Stimulated activated CD4-positive, alpha-beta T cell treated with anti-CD3 and anti-CD28 coated beads, Interleukin-4, amount 100 ng/mL, for 1 hour (primary cell): Measurements from ENCODE around the gene ZNF138.
"Not testable (repeated sequence)": the region's sequence is repeated elsewhere in the genome, so short reads cannot be mapped to it uniquely, and the experiment has no call there.

ENCODE experiments used
- DNase-seq: peaks from one replicate; pipeline ENCODE4 v3.0.0-alpha.2; 2020

The ZNF138 gene

GRCh38 chr7:64839910-64840309, 45.7 kb downstream of the ZNF138 start:
- no peak for DNase-seq

GRCh38 chr7:64849250-64849923, 55.2 kb downstream of the ZNF138 start:
- no peak for DNase-seq

DNA sequence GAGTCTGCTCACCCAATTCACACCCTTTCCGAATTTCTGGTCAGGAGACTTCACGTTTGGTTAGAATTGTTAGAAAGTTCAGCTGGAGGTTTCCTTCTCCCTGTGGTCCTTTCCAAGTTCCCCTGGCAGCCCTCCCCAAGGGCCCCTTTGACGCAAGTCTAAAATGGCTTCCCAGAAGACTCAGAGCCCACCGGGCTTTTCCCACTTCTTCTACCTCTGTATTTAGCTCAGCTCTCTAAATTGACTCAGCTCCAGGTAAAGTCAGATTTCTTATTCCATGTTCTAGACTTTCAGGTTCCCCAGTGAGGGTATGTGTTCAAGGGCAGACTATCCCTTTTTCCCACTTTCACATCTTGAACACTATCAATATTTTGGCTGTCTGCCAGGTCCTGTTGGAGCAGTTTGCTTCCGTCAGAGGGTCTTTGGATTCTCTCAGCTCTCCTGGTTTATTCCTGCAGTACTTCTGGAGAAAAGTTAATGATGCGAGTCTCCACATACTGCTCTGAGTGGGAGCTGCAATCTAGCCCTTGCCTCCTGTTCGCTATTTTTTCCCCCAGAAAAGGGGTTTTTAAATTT, 55.8 kb downstream of the ZNF138 start:
- DNase-seq: no peak

GRCh38 chr7:64853679-64854078, 59.5 kb downstream of the ZNF138 start:
- DNase-seq: no peak

DNA sequence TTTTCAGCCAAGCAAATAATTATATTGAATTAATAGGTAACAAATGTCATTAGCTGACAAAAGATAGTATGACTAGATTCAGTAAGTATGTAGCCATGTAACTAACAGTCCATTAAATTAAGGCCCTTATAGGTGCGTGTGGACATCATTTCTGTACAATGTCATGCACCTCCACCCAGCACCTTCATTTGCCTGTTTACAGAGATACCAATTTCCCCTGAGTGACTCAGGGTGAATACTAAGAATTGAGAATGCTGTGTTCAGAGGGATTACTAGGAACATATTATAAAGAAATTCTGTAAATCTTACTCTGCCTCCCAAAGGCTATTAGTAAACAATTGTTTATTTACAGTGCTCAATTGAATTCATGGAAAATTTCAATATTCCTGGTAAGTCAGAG, 60.7 kb downstream of the ZNF138 start:
- DNase-seq: no peak

- no peak for DNase-seq
Measured at GRCh38 chr7:64863021-64863420, 68.8 kb downstream of the ZNF138 start.

DNA sequence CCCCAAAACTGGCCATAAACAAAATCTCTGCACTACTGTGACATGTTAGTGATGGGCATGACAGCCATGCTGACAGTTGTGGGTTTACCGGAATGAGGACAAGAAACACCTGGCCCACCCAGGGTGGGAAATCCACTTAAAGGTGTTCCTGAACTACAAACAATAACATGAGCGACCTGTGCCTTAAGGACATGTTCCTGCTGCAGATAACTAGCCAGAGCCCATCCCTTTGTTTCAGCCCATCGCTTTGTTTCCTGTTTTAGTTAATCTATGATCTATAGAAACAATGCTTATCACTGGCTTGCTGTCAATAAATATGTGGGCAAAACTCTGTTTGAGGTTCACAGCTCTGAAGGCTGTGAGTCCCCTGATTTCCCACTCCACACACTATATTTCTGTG, 69.3 kb downstream of the ZNF138 start:
- not testable (repeated sequence) for DNase-seq

- no peak for DNase-seq
Measured at GRCh38 chr7:64863969-64864368, 69.7 kb downstream of the ZNF138 start.

DNA sequence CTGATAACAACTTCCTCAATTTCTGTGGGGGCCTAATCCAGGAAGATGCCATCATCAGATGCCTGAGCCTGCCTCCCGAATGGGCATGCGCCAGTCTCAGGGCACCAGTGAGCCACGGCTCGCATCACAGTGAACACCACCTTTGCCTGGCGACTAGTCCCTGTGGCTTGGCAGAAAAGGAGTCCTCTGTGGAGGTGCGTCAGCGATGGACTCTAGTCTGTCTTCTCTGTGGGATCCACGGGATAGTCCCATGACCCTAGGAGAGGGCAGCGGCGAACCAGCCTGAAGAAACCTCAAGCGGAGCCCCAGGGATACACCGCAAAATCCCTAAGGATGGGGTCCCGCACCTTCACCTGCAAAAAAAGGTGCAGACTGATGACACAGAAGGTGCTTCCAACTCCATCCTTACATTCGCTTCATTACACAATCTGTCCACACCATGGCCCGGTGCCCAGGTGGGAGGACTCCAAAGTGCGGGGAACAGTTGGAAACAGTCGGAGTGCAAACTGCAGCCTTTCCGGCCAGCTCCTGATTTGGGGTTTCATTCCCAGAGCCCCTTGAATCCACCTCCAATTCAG, 73.7 kb downstream of the ZNF138 start:
- DNase-seq: no peak

DNA sequence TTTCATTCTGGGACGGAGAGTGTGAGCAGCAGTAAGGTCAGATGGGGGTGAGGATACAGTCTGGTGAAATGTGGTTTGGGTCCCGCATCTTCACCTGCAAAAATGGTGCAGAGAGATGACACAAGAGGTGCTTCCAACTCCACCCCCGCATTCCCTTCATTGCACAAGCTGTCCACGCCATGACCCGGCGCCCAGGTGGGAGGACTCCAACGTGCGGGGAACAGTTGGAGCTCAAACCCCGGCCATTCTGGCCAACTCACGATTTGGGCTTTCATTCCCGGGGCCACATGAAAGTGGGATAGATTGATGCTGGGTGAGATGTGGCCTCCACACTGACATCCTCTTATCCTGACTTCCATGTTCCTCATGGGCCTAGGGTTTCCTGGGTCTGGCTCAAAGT, 74.3 kb downstream of the ZNF138 start:
- no peak for DNase-seq

- DNase-seq: no peak
Measured at GRCh38 chr7:64869121-64869725, 75.0 kb downstream of the ZNF138 start.

DNA sequence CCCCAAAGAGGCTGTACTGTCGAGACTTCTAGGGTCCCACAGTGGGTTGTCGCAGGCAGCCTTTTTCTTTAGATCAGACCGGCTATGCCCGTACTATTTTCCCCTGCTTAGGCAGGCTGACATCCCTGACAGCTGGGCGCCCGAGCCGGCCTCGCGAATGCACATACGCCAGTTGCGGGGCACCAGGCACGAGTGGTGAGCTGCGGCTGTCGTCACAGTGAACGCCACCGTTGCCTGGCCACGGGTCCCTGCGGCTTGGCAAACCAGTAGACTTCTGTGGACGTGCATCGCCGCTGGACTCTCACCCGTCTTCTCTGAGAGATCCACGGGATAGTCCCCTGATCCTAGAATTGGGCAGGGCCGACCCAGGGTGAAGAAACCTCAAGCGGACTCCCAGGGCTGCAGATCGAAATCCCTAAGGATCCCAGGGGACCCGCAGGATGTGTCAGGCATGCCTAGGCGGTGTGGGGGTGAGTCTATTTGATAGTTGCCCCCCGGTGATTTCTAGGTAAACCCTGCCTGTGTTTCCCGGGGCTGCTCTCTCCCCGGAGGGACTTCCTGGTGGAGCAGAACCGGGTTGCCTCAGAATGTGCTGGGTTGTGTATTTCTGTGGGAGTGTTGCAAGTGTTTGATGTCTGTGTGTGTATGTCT, 75.8 kb downstream of the ZNF138 start:
- DNase-seq: no peak

GRCh38 chr7:64870656-64871055, 76.4 kb downstream of the ZNF138 start:
- DNase-seq: no peak

DNA sequence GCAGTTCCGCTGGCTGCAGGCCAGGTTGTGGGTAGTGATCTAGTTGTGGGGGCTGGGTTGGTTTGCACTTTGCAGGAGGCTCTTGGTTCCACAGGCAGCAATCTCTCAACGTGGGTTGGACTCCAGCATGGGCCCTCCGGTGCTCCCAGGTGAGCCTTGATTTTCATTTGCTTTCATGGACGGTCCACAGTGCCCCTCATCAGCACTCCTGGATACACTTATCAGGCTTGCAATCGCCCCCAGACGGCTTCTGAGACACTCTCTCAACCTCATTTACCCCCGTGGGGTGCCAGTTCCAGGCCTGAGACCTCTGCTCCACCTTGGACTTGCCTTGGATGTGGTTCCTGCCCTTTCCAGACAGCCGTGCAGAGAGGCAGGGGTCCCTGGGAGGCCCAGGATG, 77.5 kb downstream of the ZNF138 start:
- DNase-seq: no peak

GRCh38 chr7:64872351-64873154, 78.3 kb downstream of the ZNF138 start:
- DNase-seq: no peak

DNA sequence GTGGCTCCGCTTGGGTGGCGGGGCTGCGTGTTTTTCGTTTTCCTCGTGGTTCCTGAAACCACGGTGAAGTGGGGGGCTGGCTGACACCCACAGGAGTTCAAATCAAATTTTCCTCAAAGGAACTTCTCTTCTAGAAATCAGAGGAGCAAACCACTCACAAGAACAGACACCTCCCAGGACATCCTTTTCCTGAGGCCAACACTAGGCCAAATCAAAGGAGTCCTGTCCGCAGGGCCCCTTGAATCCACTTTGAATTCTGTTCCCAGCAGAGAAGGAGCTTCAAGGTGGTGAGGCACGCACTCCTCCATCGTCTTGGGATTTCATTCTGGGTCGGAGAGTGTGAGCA, 78.9 kb downstream of the ZNF138 start:
- no peak for DNase-seq

- no peak for DNase-seq
Measured at GRCh38 chr7:64873517-64873916, 79.3 kb downstream of the ZNF138 start.

- DNase-seq: no peak
Measured at GRCh38 chr7:64874114-64874513, 79.9 kb downstream of the ZNF138 start.

GRCh38 chr7:64874562-64875250, 80.5 kb downstream of the ZNF138 start:
- DNase-seq: no peak

GRCh38 chr7:64875258-64875657, 81.0 kb downstream of the ZNF138 start:
- no peak for DNase-seq

- no peak for DNase-seq
Measured at GRCh38 chr7:64875658-64876406, 81.6 kb downstream of the ZNF138 start.
